Gastrocnemius medialis (tissue), 4 donors: ENCODE measurements around the gene GPRC5C. TPM values are rescaled to one million over a fixed set of nuclear protein-coding genes. Genes with fewer than 3 reads are reported as not detected.
A peak's percentile ranks its signal among the peaks of the same experiment; 100 is the strongest.

Experiments
- ATAC-seq, 2 donors: fragments of 150-250 bp; one replicate each; pipeline ENCODE4 v1.9.1; 2016
- DNase-seq, 2 donors: peaks; one replicate each; pipeline ENCODE4 v3.0.0-alpha.2; 2019
- H3K27ac ChIP-seq, 4 donors: fragments of 200-600 bp; sonication (generic); 1 replicate in 1 of 4; 2 replicates in 3 of 4; pipeline ENCODE4 v1.5.1; 2016 to 2018; ENCODE audit warnings: mild to moderate bottlenecking in 2 of 4, moderate library complexity in 1 of 4
- H3K27me3 ChIP-seq, 3 donors: fragments of 200-600 bp; sonication (generic) in 2 of 3; 1 replicate in 1 of 3; 2 replicates in 2 of 3; pipeline versions ENCODE4 v1.5.1 to v1.6.0; 2016 to 2019; ENCODE audit warnings: mild to moderate bottlenecking in 1 of 3, moderate library complexity in 1 of 3
- H3K36me3 ChIP-seq, 2 donors: fragments of 200-600 bp; sonication (generic) in 1 of 2; one replicate each; pipeline ENCODE4 v1.5.1; 2017 to 2018
- H3K4me1 ChIP-seq, 2 donors: fragments of 200-600 bp; sonication (generic) in 1 of 2; one replicate each; pipeline ENCODE4 v1.5.1; 2016 to 2017; ENCODE audit warnings: mild to moderate bottlenecking in 2 of 2
- H3K4me3 ChIP-seq, 4 donors: fragments of 200-600 bp; sonication (generic) in 3 of 4; 1 replicate in 1 of 4; 2 replicates in 3 of 4; pipeline ENCODE4 v1.5.1; 2016 to 2019; ENCODE audit warnings: mild to moderate bottlenecking in 2 of 4
- H3K9me3 ChIP-seq, 3 donors: fragments of 200-600 bp; sonication (generic) in 2 of 3; 1 replicate in 1 of 3; 2 replicates in 2 of 3; pipeline ENCODE4 v1.5.1; 2016 to 2019
- CTCF ChIP-seq, 5 experiments: fragments of 450-650 bp in 3 of 5; fragments of 200-600 bp in 2 of 5; sonication (generic) in 2 of 5; IDR thresholded peaks in 4 of 5; conservative IDR thresholded peaks in 1 of 5; 1 replicate in 4 of 5; 2 replicates in 1 of 5; pipeline ENCODE4 v1.5.1; 2016 to 2019; ENCODE audit warnings: antibody characterized with exemption in 5 of 5, mild to moderate bottlenecking in 3 of 5, moderate library complexity in 3 of 5
- POLR2A ChIP-seq, 2 donors: fragments of 450-650 bp; IDR thresholded peaks; one replicate each; pipeline ENCODE4 v1.6.1; 2017; ENCODE audit warnings: antibody characterized with exemption in 2 of 2, mild to moderate bottlenecking in 2 of 2, moderate library complexity in 2 of 2
- in situ Hi-C, 4 donors: fragments of 200-750 bp; cut with MboI; loops; one replicate each; pipeline versions ENCODE4 v1.15.0 to v1.8.0; 2017; ENCODE audit warnings: low sequenced_read_pairs in 4 of 4
- intact Hi-C: fragments of 100-400 bp; cut with DNase I; formaldehyde crosslinking; loops from one replicate; pipeline ENCODE4 v1.15.1; 2023; ENCODE audit warnings: low total_unique reads
- total RNA-seq, 4 donors: library from RNA; depleted of rRNA; stranded (reverse); fragments of >200 nt; gene quantifications; one replicate each; pipeline versions ENCODE4 v1.1.0 to v1.2.3, GENCODE V29; 2016

GPRC5C gene
- total RNA-seq, 4 donors from 2014 or later: 80.4 to 138 (median 127) TPM

- peak in 1 of 2 donors; percentile 40 for DNase-seq
- TF ChIP-seq POLR2A (IDR thresholded peaks at IDR 0.05) (no peak), CTCF (IDR thresholded peaks at IDR 0.05 in 4 of 5, conservative IDR thresholded peaks at IDR 0.05 in 1 of 5) (no peak)
- H3K27ac ChIP-seq: peak overlapping the region; percentile 92 to 98 (median 97)
- no peak for ATAC-seq
- peaks cover 36 to 49% of the 10 kb centered on the region in 2 donors for H3K4me1 ChIP-seq
- intact Hi-C loops: no loop called here
- H3K4me3 ChIP-seq: no peak overlapping the region
- H3K36me3 ChIP-seq: no peaks in the 10 kb centered on the region
- no peaks in the 10 kb centered on the region for H3K27me3 ChIP-seq
- H3K9me3 ChIP-seq: no peaks in the 10 kb centered on the region
- in situ Hi-C loops: loop anchor here in 2 of 4 donors (5.0 to 10.0 kb wide), 2 partner anchors 78 to 240 kb away; partner anchors contain the start of gene TTYH2 (in 1 of the 2)
Measured at GRCh38 chr17:74455025-74455545, 23.2 kb downstream of the GPRC5C start.

GRCh38 chr17:74455821-74456220 lies 23.9 kb downstream of the GPRC5C start:
- peaks cover 29 to 44% of the 10 kb centered on the region in 2 donors for H3K4me1 ChIP-seq

DNA sequence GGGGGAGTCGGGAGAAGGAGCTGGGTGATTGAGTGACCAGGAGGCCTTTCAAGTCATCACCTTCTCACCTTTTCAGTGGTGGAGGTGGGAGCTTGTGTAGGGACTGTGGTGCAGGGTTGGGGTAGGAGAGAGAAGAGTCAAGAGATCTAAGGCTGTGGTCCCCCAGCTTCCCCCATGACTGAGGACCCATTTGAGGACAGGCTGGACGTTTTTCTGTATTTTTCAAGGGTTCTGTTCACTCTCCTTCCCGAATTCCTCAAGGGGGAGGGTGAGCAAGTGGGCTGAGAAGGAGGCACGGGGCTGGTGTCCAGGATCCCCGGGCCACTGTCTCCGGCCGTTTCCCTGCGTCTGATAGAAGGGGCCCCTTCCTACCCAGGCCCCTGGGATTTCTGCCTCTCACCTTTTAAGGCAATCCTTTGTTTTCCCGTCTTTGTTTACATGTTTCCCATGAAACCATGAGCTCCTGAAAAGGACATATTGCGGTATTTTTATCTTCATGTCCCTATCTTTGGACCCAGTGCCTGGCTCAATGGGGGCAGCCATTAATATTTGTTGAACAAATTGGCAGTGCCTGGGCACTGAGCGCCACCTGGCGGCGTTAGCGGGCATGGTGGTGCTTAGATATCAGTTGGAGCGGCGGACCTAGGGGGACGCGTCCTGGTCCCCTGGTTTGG lies 25.4 kb downstream of the GPRC5C start:
- Histone ChIP-seq H3K4me1 (peaks cover 29 to 36% of the 10 kb centered on the region in 2 donors), H3K27me3 (no peaks in the 10 kb centered on the region), H3K9me3 (no peaks in the 10 kb centered on the region), H3K36me3 (no peaks in the 10 kb centered on the region), H3K4me3 (peak overlapping the region in 2 of 4 donors; percentile 25 to 39), H3K27ac (peak overlapping the region; percentile 58 to 97 (median 69))
- in situ Hi-C loops (loop anchor here in 2 of 4 donors (5.0 to 10.0 kb wide), 2 partner anchors 80 to 242 kb away; partner anchors contain the start of gene TTYH2 (in 1 of the 2)), intact Hi-C loops (loop anchor here (1.0 to 2.0 kb wide), 2 partner anchors 36 to 78 kb away; no protein-coding TSS in a partner anchor)
- TF ChIP-seq CTCF (IDR thresholded peaks at IDR 0.05 in 4 of 5, conservative IDR thresholded peaks at IDR 0.05 in 1 of 5): peak; percentile 98 to 99 (median 98)
- no peak for TF ChIP-seq POLR2A (IDR thresholded peaks at IDR 0.05)
- ATAC-seq: peak; percentile 24 to 28
- peak in 1 of 2 donors; percentile 78 for DNase-seq

More at GRCh38 chr17:74455821-74456220, 23.9 kb downstream of the GPRC5C start:
- Histone ChIP-seq H3K4me3 (no peak overlapping the region), H3K27ac (peak overlapping the region; percentile 92 to 98 (median 97)), H3K9me3 (no peaks in the 10 kb centered on the region), H3K36me3 (no peaks in the 10 kb centered on the region), H3K27me3 (no peaks in the 10 kb centered on the region)
- TF ChIP-seq POLR2A (IDR thresholded peaks at IDR 0.05): no peak
- no peak for TF ChIP-seq CTCF (IDR thresholded peaks at IDR 0.05 in 4 of 5, conservative IDR thresholded peaks at IDR 0.05 in 1 of 5)
- DNase-seq (no peak), ATAC-seq (no peak)
- intact Hi-C loops (loop anchor here (2.0 kb wide), 1 partner anchor 37 kb away; no protein-coding TSS in a partner anchor), in situ Hi-C loops (loop anchor here in 2 of 4 donors (5.0 to 10.0 kb wide), 2 partner anchors 79 to 241 kb away; partner anchors contain the start of gene TTYH2 (in 1 of the 2))

GRCh38 chr17:74457820-74458166 lies 25.9 kb downstream of the GPRC5C start:
- Histone ChIP-seq H3K27ac (peak overlapping the region in 2 of 4 donors; percentile 66 to 97), H3K4me3 (peak overlapping the region in 2 of 4 donors; percentile 25 to 39), H3K4me1 (peaks cover 24 to 31% of the 10 kb centered on the region in 2 donors), H3K36me3 (no peaks in the 10 kb centered on the region), H3K27me3 (no peaks in the 10 kb centered on the region), H3K9me3 (no peaks in the 10 kb centered on the region)
- in situ Hi-C loops: loop anchor here in 2 of 4 donors (5.0 to 10.0 kb wide), 2 partner anchors 80 to 243 kb away; partner anchors contain the start of gene TTYH2 (in 1 of the 2)
- DNase-seq (no peak), ATAC-seq (no peak)
- TF ChIP-seq POLR2A (IDR thresholded peaks at IDR 0.05): no peak
- TF ChIP-seq CTCF (IDR thresholded peaks at IDR 0.05 in 4 of 5, conservative IDR thresholded peaks at IDR 0.05 in 1 of 5): peak in 2 of 5 experiments; percentile 3 to 6
- intact Hi-C loops: loop anchor here (1.0 to 2.0 kb wide), 2 partner anchors 35 to 78 kb away; no protein-coding TSS in a partner anchor
